ENCODE measurements around the gene ITPK1.

ITPK1 gene

GRCh38 chr14:92914087-92914656, 201.6 kb downstream of the ITPK1 start:
- peak; percentile 27 for DNase-seq

DNA sequence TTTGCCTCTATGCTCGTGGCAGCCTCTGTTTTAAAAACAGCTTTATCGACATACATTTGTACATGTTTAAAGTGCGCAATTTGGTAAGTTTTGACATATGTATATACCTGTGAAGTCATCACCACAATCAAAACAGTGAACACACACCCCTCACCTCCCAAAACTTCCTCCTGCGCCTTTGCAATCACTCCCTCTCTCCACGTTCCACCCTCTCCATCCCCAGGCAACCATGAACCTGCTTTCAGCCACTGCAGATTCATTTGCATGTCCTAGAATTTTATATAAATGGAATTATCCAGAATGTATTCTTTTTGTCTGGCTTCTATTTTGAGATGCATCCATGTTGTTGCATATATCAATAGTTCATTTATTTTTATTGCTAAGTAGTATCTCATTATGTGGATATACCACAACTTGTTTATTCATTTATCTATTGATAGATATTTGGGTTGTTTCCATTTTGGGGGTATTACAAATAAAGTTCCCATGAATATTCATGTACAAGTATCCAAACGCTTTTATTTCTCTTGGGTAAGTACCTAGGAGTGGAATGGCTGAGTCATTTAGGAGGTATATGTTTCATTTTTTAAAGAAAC, 208.3 kb downstream of the ITPK1 start:
- no peak for DNase-seq

DNA sequence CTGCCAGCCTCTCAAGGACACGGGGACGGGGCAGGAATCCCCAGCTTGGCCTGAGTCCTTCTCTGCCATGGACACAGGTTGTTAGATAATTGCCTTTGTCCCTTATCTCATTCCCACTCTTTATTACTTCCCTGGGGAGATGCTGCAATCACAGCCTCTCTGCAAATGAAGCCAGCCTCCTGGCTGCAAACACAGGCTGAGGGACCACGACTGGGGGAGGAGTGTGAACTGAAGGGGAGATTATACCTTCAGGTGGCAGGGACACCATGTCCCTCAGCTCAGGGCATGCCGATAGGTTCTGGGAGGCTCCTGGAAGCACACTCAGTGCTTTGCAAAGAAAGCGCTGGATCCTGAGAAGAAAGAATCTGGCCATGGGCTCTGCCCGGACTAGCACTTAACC, 208.9 kb downstream of the ITPK1 start:
- no peak for DNase-seq

- no peak for DNase-seq
Observed at GRCh38 chr14:92906420-92906819, 209.3 kb downstream of the ITPK1 start.

- no peak for DNase-seq
Observed at GRCh38 chr14:92905667-92906066, 210.1 kb downstream of the ITPK1 start.

GRCh38 chr14:92903359-92903758, 212.4 kb downstream of the ITPK1 start:
- DNase-seq, result no peak

- DNase-seq, result no peak
Observed at GRCh38 chr14:92902726-92903125, 213.0 kb downstream of the ITPK1 start.

DNA sequence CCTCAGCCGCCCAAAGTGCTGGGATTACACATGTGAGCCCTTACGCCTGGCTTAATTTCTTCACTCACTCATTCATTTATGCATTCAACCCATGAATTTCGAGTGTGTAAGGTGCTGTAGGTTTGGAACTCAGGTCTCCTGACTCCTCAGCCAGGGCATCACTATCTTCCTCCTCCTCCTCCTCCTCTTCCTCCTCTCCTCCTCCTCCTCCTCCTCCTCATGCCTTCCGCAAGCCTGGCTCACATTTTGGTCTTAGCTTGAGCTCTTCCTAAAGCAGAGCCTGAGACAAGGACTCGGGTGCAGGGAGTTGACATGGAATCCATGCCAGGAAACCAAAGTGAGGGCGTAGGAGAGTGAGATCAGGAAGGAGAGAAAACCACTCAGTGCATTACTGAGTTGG, 213.5 kb downstream of the ITPK1 start:
- no peak for DNase-seq

- no peak for DNase-seq
Observed at GRCh38 chr14:92900660-92901059, 215.1 kb downstream of the ITPK1 start.

- no peak for DNase-seq
Observed at GRCh38 chr14:92898566-92899131, 217.1 kb downstream of the ITPK1 start.

- DNase-seq, result no peak
Observed at GRCh38 chr14:92897922-92898565, 217.7 kb downstream of the ITPK1 start.

- no peak for DNase-seq
Observed at GRCh38 chr14:92895352-92895878, 220.3 kb downstream of the ITPK1 start.

- DNase-seq, result no peak
Observed at GRCh38 chr14:92892589-92892988, 223.1 kb downstream of the ITPK1 start.

DNA sequence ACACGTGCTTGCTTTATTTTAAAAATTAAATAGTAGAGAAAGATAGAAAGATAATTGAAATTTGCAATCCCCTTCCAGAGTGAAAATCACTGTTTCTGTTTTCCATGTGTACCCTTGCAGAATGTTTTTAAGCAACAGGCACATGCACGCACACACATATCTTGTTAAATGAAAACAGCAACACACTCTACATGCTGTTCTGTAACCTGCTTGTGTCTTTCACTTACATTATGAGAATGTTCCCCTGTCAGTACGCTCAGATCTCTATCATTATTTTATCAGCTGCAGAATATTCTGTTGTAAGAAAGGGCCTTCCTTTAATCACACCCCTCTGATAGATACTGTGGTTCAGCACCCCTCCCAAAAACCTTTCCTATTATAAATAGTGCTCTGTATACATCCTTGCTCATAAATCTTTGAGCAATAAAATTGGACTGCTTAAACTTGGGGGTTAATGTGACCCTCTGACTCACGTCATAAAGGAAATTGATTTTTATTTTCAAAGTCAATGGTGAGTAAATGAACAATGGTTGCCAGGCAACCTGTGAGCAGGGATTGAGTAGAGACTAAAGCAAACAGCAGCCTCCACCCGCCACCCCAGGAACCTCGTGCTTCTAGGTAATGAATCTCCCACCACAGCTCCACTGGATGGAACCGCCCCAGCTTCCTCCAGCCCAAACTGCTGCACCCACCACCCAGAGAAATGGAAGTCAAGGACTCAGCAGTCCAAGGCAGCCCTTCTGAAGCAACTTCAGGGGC, 224.7 kb downstream of the ITPK1 start:
- no peak for DNase-seq

GRCh38 chr14:92888896-92889295, 226.8 kb downstream of the ITPK1 start:
- DNase-seq, result no peak

GRCh38 chr14:92887157-92887556, 228.6 kb downstream of the ITPK1 start:
- no peak for DNase-seq
